GM18517 (cell line): ENCODE data around the gene PRKAA1.
"Not testable (repeated sequence)": the region's sequence is repeated elsewhere in the genome, so short reads cannot be mapped to it uniquely, and the experiment has no call there.

Experiments
- ATAC-seq: cut with Tn5 transposase; IDR thresholded peaks from one replicate; pipeline ENCODE4 v1.9.1; 2021; ENCODE audit warnings: mild to moderate bottlenecking, moderate library complexity; ENCODE audit not compliant: unreplicated experiment

PRKAA1 gene

DNA sequence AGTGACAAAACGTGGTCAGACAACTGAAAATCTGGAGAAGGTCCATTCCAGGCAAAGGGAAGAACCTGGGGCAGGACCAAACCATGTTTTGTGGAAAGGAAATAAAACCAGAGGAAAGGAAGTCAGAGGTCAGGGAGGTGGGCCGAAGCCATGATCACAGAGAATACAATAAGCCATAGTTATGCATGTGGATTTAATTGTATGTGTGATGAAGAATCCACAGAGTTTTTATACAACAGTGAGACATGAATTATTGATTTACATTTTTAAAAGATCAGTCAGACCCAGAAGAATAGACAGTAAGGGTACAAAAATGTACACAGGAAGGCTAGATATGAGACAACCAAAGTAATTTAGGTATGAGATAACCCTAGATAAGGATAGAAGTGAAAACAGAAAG, 63.2 kb downstream of the PRKAA1 start:
- no peak for ATAC-seq

DNA sequence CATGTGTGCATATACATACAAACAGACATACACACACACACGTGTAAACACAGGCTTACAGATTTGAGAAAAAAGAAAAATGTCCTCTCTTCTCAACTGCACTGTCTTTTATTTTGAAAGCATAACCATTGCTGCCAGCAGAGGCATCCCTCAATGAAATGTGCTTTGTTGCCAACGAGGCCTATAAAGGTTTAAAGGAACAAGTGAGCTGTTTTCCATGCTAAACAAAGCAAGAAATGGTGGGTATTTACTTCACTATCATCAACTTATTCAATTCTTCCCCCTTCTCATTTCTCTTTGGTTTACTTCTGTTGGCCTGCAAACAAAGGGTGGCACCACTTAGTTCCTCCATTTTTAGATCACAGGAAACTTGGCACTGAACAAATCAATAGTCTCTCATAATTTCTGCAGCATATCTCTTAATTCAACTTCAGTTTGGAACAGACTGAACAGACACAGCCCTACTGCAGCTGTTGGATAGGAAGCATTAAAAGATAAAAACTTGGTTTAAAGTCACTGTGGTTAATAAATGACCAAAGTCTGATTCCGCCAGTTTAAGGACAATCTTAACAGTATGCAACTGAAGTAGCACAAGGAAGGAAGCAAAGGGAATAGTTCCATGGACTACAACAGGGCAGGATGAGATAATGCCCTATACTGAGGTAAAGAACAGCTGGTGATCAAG, 64.2 kb downstream of the PRKAA1 start:
- ATAC-seq: no peak

DNA sequence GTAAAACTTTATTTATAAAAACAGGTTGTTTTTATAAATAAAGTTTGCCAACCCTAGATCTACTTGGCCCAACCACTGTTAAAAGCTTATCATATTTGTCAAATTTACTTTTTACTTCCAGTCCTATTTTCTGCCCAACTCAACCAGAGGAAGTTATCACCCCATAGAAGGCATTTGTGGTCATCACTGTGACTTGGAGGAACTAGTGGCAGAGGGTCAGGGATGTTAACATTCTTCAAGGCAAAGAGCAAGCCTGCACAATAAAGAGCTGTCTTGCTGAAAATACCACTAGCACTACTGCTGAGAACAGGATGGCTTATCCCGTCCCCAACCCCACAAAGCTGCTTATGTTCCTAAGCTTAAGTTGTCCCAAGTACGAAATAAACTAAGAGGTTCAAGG, 64.7 kb downstream of the PRKAA1 start:
- no peak for ATAC-seq

DNA sequence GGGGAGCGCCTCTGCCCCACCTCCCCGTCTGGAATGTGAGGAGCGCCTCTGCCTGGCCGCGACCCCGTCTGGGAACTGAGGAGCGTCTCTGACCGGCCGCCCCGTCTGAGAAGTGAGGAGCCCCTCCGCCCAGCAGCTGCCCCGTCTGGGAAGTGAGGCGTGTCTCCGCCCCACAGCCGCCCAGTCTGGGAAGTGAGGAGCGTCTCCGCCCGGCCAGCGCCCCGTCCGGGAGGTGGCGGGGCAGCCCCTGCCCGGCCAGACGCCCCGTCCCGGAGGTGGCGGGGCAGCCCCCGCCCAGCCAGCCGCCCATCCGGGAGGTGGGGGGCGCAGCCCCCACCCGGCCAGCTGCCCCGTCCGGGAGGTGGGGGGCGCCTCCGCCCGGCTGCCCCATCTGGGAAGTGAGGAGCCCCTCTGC, 75.7 kb downstream of the PRKAA1 start:
- not testable (repeated sequence) for ATAC-seq

DNA sequence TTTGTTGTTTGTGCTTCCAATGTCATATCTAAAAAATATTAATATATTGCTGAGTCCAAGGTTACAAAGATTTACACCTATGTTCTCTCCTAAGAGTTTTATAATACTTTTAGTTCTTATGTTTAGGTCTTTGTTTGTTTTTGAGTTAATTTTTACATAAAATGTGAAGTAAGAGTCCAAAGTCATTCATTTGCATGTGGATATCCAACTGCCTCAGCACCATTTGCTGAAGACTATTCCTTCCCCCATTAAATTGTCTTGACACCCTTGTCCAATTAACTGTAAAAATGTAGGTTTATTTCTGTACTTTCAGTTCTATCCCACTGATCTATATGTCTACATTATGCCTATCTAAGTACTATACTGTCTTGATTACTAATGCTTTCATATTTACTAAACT, 78.1 kb downstream of the PRKAA1 start:
- ATAC-seq: no peak

DNA sequence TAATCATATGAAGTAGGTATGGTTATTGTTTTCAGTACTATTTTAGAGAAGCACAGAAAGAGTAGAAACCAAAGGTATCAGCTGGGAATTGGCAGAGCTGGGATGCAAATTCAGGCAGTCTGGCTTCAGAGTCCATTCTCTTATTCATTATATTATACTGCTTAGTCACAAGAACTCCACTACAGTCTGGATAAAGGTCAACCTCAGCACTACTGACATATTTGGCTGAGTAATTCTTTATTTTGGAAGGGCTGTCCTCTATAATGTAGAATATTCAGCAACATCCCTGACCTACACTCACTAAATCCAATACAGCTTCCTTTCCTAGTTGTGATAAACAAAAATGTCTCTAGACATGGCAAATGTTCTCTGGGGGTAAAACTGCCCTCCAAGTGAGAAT, 80.9 kb downstream of the PRKAA1 start:
- ATAC-seq: no peak

DNA sequence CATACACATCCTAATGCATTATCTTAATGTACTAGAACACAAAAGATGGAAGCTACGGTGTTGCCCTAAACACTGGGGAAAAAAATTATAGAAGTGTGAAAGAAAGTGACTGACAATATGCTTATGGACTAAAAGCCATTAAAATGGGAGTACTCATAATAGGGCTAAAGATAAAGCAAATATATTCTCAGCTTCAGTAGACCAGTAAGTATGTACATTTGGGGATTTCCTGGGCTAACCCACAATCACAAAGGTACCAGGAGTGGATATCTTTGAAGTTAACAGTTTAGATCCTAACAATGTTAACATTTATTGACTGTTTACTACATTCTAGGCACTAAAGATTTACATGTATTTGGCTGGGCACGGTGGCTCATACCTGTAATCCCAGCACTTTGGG, 81.6 kb downstream of the PRKAA1 start:
- no peak for ATAC-seq

DNA sequence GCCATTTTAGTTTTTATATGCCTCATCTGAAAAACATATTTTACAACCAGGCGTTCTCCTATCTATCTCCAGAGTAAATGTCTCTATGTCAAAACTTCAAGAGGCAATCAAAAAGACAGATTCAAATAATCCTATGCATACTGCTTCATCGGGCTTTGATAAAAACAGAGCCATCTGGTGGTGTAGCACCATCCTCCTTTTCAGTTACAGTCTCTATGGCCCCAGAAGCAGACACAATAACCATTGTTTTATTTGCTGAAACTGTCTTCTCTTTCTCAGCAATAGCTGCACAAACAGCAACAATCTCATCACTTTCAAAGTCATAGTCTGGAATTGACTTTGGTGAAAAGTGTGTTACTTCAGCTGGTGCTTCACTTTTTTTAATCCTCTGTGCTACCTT, 82.2 kb downstream of the PRKAA1 start:
- ATAC-seq: no peak

DNA sequence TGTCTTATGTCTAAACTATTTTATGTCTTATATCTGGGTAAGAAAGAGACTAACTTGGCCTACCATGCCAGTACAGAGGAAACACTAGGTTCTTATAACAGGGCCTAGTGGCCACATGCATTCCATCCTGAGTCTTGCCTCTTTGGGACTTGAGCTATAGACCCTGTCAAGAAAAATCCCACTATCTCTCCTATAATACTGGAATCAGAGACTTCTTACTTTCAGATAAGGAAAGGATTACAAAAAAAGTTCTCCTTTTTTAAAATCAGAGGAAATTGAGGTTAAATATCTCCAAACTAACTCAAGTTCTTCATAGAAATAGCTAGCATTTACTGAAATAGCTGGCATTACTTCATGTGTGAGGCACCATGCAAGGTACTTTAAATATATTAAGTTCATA, 84.2 kb downstream of the PRKAA1 start:
- ATAC-seq: no peak

DNA sequence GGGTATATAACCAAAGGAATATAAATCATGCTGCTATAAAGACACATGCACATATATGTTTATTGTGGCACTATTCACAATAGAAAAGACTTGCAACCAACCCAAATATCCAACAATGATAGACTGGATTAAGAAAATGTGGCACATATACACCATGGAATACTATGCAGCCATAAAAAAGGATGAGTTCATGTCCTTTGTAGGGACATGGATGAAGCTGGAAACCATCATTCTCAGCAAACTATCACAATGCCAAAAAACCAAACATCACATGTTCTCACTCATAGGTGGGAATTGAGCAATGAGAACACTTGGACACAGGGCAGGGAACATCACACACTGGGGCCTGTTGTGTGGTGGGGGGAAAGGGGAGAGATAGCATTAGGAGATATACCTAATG, 87.6 kb downstream of the PRKAA1 start:
- ATAC-seq: not testable (repeated sequence)
